Fibroblast of skin of scalp (primary cell): ENCODE data around the gene CHMP6.
"Not testable (repeated sequence)": the region's sequence is repeated elsewhere in the genome, so short reads cannot be mapped to it uniquely, and the experiment has no call there.

Source experiments
- DNase-seq: peaks from one replicate; pipeline ENCODE4 v3.0.0-alpha.2; 2013

CHMP6 gene

DNA sequence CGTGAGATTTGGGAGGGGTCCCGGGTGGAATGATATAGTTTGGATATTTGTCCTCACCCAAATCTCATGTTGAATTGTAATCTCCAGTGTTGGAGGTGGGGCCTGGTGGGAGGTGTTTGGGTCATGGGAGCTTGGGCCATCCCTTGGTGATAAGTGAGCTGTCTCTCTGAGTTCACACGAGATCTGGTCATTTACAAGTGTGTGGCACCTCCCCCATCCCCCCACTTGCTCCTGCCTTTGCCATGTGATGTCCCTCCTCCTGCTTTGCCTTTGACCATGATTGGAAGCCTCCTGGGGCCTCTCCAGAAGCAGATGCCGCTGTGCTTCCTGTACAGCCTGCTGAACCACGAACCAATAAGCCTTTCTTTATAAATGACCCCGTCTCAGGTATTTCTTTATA, 22.0 kb downstream of the CHMP6 start:
- no peak for DNase-seq

DNA sequence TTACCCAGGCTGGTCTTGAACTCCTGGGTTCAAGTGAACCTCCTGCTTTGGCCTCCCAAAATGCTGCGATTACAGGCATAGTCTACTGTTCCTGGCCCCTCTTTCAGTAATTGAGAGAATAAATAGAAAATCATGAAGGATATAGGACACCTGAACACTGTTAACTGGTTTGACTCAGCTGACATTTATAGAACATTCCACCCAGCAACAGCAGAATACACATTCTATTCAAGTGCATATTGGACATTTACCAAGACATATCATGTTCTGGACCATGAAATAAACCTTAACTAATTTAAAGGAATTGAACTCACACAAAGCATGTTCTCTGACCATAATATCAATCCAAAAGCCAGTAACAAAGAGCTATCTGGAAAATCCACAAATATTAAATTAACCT, 23.5 kb downstream of the CHMP6 start:
- DNase-seq: no peak

DNA sequence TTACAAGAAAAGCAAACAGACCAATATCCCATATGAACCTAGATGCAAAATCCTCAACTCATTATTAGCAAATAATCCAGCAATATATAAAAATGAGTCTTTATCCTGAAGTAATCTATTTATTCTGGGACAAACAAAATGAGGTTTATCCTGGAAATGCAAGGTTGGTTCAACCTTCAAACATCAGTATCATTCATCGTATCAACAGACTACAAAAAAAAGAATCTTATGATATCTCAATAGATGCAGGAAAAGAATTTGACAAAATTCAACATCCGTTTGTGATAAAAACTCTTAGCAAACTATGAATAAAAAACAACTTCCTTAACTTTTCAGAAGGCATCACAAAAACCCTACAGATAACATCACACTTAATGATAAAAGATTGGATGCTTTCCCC, 24.9 kb downstream of the CHMP6 start:
- no peak for DNase-seq

DNA sequence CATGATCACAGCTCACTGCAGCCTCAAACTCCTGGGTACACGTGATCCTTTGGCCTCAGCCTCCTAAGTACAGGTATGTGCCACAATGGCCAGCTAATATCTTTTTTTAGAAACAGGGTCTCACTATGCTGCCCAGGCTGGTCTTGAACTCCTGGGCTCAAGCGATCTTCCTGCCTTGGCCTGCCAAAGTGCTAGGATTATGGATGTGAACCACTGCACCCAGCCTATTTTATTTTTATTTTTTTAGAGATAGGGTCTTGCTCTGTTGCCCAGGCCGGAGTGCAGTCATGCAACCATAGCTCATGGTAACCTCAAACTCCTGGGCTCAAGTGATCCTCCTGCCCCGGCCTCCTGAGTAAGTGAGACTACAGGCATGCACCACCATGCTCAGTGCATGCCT, 25.7 kb downstream of the CHMP6 start:
- DNase-seq: not testable (repeated sequence)

DNA sequence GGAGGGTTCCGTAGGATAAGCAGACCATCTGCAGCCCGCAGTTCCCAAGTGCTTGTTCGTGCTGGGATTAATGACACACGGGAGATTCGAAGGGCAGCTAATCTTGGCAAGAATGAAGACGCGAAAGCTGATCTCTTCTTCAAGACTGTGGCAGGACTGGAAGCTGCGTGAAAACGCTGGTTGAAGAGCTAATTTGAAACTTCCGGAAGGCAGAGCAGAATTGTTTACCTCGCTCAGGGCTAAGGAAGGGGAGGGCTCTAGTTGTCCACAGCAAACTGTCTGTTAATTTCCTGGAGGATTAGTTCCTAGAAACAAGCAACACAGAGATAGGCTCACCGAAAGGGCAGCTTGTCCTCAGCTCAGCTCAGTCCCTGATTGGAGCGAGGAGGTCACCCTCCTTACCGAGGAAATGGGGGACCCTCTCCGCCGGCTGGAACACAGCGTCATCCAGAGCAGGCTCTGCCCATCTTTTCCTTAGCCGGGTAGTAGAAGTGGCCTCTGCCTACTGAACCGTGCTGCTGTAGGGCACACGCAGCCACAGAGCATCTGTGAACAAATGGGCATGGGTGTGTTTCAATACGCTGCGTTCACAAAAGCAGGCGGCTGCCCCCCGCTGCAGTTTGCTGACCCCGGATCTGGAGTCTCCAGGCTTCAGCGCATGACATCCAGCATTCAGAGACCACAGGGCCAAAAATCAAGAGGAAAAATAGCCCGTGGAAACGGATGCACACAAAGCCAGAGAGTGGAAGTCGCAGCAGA, 26.6 kb downstream of the CHMP6 start:
- peak; percentile 43 for DNase-seq

DNA sequence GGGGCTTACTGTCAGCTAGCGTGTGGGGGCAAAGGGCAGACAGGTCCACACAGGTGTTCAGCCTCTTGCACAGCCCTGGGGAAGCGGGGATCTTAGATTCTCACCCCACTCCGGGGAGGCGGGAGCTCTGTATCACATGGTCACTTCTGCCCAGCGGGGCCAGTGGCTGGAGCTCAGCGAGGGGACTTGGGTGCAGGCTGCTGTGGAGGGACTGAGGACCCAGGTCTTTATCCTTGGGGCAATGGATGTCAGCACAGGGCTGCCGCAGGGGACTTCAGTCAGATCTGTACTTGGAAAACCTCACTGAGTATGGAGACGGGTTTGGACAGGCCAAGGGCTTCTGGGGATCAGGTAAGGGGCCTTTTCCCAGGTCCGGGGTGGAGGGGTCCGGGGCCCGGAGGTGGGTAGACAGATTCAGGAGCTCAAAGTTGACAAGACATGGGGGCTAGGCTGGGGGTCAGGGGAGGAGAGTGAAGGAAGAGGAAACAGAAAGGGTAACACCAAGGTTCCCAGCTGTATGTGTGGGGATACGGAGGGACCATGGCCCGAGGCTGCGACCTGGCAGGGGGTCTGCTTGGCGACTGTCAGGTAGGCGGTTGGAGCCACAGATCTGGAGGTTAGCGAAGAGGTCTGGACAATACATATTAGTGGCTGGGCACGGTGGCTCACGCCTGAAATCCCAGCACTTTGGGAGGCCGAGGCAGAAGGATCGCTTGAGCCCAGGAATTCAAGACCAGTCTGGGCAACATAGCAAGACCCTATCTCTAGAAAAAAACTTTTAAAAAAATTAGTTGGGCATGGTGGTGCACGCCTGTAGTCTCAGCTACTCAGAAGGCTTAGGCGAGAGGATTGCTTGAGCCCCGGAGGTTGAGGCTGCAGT, 28.2 kb downstream of the CHMP6 start:
- DNase-seq: no peak

DNA sequence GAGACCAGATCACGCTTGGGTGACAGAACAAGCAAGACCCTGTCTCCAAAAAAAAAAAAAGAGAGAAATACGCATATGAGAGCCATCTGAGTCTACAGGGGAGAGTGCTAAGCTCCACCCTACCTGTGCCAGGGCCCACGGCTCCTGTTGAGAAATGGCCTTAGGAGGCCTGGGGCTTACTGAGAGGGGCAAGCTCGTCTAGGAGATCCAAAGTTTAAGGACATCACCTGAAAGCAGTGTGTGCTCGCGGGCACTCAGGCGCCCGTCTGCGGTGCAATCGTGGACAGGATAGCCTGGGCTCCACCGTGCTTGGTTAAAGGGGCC, 28.8 kb downstream of the CHMP6 start:
- no peak for DNase-seq

DNA sequence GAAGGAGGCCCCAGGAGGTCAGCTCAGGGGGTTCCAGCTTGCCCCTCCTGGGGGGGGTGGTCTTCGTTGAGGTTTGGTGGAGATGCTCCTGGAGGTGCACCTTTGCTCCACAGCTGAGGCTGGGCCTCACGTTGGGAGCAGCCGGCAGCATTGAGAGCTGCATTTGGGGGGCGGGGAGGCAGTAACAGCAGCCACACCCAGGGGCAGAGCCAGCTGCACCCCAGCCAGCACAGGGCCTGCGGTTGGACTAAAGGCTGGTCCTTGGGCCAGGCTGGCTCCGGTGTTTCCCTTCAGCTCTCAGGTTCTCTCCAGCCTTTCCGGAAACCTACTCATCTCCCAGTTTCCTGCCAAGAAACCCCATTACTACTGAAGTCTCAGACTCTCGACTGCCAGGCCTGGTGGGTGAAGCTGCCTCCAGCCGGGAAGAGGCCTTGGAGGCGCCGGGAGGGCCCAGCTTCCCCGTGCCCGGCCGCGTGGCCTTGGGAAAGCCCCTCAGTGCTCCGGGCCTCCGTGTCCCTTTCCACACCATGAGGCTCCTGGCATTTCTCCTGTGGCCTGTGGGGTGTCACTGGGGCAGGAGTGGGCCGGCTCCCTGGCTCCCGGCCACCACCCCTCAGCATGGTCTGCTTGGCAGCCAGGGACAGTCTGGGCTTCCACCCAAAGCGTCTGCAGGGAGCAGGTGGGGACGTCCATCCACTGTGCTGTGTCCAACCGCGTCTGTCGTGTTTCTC, 29.3 kb downstream of the CHMP6 start:
- DNase-seq: no peak

DNA sequence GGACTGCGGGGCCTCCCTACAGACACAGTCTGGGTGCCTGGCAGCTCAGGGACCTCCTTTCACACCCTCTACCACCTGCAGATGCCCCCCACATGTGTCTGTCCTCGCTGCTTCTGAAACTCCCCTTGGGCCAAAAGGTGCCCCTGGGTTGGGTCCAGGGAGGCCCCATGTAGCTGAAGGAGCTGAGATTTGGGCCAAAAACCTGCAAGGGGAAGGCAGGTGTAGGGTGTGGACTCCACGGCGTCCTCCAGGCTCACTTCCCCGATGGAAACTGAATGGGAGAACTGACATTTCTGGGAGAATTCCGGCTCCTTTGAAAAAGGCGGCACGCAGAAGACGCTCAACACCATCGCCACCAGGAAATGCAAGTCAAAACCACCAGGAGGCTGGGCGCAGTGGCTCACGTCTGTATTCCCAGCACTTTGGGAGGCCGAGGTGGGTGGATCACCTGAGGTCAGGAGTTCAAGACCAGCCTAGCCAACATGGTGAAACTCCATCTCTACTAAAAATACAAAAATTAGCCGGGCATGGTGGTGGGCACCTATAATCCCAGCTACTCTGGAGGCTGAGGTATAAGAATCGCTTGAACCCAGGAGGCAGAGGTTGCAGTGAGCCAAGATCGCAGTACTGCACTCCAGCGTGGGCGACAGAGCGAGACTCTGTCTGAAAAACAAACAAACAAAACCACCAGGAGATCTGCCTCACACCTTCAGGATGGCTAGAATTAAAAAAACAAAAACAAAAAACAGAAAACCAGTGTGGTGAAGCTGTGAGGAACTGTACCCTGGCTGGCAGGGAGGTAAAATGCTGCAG, 30.1 kb downstream of the CHMP6 start:
- DNase-seq: no peak

DNA sequence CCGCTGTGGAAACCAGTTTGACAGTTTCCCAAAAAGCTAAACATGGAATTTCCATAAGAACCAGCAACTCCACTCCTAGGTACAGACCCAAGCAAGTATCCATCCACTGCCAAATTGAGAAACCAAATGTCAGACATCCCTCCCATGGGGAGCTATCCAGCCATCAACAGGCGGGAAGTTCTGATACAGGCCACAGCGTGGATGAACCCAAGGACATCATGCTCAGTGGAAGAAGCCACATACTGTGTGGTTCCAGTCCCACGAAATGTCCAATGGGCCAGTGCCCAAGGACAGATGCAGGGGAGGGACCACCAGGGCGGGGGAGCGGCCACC, 30.7 kb downstream of the CHMP6 start:
- no peak for DNase-seq

DNA sequence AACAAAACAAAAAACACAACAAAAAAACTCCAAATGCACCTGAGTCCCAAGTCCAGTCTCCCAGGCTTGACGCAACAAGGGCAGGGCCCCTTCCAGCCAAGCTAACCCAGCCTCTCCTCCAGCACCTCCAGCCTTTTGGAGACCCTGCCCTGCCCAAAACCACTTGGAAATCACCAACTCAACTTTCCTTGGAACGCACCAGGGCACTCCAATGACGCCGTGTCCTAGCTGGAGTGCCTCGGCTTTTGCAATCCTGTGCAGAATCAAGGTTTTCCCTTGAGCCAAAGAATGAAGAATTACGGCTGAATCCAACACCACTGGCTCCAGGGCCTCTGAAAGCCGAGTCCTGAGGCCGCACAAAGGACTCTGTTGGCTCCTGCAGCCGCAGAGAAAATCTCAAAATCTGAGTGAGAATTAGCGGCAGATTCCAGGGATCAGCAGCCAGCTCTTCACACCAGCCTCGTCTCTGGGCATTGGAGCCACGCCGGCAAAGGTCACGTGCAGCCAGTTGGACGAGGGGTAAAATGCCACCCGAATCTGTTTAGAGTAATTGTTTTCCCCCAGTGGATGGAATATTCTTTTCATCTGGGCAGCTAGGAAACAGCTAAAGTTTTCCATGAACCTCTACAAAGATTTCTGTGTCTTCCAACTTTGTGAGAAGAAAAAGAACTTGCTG, 33.6 kb downstream of the CHMP6 start:
- no peak for DNase-seq

DNA sequence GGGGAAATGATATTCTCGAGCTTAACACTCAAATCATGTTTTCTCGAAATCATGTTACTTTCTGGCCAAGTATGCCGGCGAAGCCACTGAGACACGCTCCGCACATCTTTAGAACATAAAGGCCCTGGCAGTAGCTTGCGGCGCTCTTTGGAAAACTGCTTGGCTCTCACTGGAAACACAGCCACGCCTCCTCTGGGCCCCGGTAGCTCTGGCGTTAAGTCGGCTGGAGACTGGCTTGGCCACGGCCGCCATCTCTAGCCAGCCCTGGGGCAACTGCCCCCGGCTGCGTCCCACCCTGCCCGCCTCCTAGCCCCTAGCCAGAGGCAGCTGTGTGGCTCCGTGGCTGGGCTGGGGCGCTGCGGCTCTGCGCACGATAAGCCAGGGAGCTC, 34.1 kb downstream of the CHMP6 start:
- no peak for DNase-seq

DNA sequence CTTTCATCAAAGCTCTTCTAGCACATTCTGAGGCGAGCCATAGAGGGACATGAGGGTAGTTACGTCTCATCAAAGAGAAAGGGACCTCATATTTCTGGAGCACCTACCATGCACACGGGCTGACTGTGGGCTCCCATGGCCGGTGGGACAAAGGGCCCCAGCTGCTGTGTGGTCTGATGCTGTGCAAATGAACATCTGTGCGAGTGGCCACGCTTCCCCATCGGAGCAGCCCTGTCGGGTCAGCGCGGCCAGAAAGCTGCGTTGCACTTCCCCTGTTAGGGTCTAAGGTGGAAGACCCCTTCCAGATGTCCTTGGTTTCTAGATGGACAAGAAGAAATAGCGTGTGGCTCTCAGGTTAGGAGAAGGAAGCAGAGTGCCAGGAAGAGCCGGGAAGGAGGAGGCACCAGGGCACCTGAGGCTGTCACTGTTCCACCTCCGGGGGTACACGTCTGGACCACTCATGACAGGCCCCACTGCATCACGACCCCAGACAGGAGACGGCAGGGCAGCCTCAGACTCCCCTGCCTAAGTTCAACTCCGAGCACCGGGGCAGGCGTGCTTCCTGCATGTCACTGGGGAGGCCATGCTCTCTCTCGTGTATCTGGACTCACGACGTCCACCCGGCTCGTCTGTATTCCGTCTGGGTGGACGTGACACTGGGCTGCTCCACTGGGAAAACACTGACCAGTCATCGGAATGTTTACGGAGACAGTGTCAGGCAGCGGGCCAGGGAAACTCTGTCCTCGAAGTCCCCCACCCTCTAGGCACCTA, 34.8 kb downstream of the CHMP6 start:
- DNase-seq: no peak

DNA sequence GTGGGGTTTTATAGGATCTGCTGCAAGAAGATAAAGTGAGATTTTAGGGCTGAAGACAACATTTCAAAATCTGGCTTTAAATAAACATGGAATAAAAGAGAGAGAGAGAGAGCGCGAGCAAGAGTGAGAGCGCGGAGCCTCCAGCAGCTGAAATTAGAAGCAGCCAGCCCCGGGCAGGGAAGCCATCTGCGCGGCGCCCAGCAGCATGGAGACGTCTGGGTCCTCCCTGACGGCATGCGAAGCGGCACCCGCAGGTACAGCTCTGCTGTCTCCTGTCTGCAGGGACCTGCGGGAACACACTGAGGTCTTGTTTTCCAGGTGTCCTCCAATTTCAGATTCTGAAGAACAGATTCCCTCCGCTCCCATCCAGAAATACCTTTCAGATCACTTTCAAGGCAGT, 35.4 kb downstream of the CHMP6 start:
- no peak for DNase-seq

DNA sequence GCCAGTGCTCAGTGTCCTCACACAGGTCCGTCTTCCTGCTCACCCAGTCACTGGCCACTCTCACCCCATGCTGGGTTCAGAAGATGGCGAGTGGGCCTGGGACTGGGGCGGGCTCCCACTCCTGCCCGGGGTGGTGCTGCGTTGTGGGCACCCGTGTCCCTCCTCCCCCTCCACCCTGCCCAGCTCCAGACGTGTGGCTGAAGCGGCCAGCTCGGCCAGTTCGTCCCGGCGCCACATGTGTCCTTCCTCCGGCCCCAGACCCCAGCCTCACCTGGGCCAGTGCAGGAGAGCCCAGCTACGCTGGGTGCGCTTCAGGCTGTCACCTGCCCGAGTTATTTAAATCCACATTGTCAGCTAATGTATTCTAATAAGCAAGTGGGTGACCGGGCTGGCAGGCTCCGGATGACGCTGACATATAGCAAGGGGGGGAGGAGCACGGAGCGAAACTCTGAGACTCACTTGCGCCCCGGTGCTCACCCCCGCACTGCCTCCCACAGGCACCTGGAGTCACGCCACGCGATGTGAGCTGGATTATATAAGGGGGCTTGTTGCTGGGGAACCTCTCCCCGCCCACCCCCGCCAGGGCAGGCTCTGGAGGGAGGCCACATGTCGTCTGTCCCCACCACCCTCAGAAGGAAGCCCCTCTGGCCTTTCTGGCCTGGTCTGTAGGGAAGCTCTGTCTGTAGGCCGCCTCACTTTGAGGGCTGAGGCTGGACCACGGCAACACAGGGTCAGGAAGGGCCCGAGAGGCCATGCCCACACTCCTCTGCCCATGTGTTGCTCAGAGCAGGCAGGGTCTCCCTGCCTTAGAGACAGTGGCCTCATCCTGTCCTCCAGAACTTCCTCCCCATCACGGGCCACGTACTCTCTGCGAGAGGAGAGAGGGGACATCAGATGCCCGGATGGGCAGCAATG, 36.2 kb downstream of the CHMP6 start:
- DNase-seq: no peak

DNA sequence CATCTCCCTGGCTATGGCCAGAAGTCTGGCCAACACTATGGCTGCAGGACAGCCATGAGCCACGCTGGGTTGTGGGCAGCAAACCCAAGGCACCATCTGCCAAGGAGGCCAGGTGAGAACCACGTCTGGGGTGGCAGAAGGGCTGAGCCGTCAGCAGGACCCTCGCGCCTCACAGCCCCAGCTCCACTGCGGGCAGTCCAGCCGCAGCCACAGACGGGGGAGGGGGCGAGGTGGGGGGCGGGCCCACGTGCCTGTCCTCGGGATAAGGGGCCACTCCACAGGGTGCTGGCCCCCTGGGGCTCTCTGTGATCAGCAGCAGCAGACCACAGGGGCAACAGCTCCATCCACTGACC, 36.8 kb downstream of the CHMP6 start:
- no peak for DNase-seq

DNA sequence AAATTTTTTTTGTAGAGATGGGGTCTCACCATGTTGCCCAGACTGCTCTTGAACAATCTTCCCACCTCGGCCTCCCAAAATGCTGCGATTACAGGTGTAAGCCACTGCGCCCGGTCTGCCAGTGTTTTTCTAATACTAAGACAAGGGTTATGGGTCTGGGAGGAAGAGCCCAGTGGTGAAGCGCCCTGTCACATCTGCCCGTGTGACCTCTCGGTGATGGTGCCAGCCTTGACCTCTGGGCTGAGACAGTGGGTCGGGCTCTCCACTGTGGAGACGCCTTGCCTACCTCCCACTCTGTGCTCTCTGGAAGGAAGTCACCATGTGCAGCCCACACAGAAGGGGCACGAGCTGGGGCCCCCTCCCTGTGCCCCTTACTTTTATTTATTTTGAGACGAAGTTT, 38.2 kb downstream of the CHMP6 start:
- DNase-seq: no peak

DNA sequence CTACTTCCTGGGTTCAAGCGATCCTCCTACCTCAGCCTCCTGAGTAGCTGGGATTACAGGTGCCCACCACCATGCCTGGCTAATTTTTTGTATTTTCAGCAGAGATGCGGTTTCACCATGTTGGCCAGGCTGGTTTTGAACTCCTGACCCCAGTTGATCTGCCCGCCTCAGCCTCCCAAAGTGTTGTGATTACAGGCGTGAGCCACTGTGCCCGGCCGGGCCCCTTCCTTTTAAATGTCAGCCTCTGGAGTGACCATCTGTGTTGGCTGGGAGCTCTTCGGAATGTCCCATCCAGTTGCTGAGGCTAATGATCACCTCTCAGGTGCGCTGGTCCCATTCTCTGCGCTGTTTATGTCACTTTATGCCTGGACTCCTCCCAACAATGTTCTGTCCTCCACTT, 38.7 kb downstream of the CHMP6 start:
- not testable (repeated sequence) for DNase-seq

DNA sequence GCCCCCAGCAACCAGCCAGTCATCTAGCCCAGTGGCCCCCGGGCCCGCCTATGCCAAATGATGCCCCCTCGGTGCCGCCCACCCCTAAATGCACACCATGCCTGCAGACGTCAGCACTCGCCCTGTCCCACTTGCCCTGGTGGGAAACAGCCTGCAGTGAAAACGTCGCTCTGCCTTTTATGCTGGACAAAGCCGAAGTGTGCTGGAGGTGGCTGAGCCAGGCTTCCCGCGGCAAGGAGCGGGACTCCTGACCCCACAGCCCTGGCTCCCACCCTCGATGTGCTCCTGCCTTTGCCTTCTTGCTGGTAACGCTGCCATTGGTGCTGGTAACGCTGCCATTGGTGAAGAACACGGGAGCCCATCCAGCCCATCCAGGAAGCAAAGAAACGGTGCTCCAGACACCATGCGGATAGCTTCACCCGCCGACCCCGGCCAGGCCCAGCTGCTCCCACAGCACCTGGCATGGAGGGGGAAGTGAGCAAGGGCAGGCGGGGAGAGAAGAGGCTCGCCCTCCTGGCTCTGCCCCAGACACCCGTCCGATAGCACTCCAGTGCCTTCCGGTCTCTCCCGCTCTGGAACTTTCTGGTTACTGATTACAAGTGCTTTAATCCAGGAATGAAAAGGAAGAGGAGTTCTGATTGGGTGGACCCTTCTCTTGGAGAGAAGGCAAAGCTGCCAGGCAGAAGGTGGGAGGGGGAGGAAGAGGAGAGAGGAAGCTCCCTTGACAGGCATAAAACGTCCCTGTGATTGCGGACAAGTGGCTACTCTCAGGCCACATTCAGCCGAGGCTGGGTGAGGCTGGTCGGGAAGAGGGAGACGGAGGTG, 39.3 kb downstream of the CHMP6 start:
- no peak for DNase-seq
